Naive thymus-derived CD8-positive, alpha-beta T cell (primary cell): ENCODE results near the gene FAM131C. TPM values are rescaled to one million over a fixed set of nuclear protein-coding genes. Genes with fewer than 3 reads are reported as not detected.
"Not testable (repeated sequence)": the region's sequence is repeated elsewhere in the genome, so short reads cannot be mapped to it uniquely, and the experiment has no call there.

Experiments
- ATAC-seq, 2 donors: fragments of 150-1000 bp; cut with Tn5 transposase in 1 of 2; sonication (Bioruptor Pico), chemical (Tn5 transposase) in 1 of 2; 1 replicate in 1 of 2; 2 replicates in 1 of 2; pipeline ENCODE4 v1.10.0; 2021; ENCODE audit warnings: mild to moderate bottlenecking in 2 of 2, moderate library complexity in 2 of 2
- POLR2A ChIA-PET: fragments of 350-600 bp; sonication (Branson Sonifier 250); formaldehyde crosslinking; loops from one replicate; lab custom pipeline; 2021; ENCODE audit warnings: antibody characterized with exemption; lab: Charles Lee
- DNase-seq, 10 donors: peaks; one replicate each; pipeline versions ENCODE4 v3.0.0 to v3.0.0-alpha.2; 2020 to 2022
- H3K27ac Mint-ChIP-seq, 10 donors: one replicate each; pipeline ENCODE4 v1.8.0; 2020 to 2022; ENCODE audit warnings: mild to moderate bottlenecking in 10 of 10, mixed read lengths in 10 of 10, moderate library complexity in 4 of 10, inconsistent platforms in 1 of 10
- H3K27me3 Mint-ChIP-seq, 5 donors: one replicate each; pipeline ENCODE4 v1.8.0; 2021 to 2022; ENCODE audit warnings: mixed read lengths in 5 of 5
- H3K36me3 Mint-ChIP-seq, 3 donors: one replicate each; pipeline ENCODE4 v1.8.0; 2020 to 2022; ENCODE audit warnings: mixed read lengths in 3 of 3, mild to moderate bottlenecking in 2 of 3, inconsistent platforms in 1 of 3
- H3K4me1 Mint-ChIP-seq, 4 donors: one replicate each; pipeline ENCODE4 v1.8.0; 2021 to 2022; ENCODE audit warnings: mixed read lengths in 4 of 4
- H3K4me3 Mint-ChIP-seq, 10 donors: one replicate each; pipeline ENCODE4 v1.8.0; 2020 to 2022; ENCODE audit warnings: mild to moderate bottlenecking in 10 of 10, mixed read lengths in 10 of 10, moderate library complexity in 6 of 10, inconsistent platforms in 1 of 10
- H3K9me3 Mint-ChIP-seq, 9 donors: one replicate each; pipeline ENCODE4 v1.8.0; 2020 to 2022; ENCODE audit warnings: mixed read lengths in 9 of 9, mild to moderate bottlenecking in 3 of 9, inconsistent platforms in 1 of 9, moderate library complexity in 1 of 9
- polyA plus RNA-seq, 3 donors: library from polyadenylated mRNA; unstranded; fragments of 300-500 nt; fragmentation: Illumina TruSeq; gene quantifications; one replicate each; pipeline ENCODE4 v1.2.3, GENCODE V29; 2021
- total RNA-seq, 8 experiments: library from RNA in 2 of 8; stranded (reverse) in 2 of 8; gene quantifications; one replicate each; pipeline ENCODE4 v1.2.3 and lab custom pipeline; 2021 to 2026

FAM131C gene
- total and polyA plus RNA-seq, 5 experiments from 2014 or later: not detected

DNA sequence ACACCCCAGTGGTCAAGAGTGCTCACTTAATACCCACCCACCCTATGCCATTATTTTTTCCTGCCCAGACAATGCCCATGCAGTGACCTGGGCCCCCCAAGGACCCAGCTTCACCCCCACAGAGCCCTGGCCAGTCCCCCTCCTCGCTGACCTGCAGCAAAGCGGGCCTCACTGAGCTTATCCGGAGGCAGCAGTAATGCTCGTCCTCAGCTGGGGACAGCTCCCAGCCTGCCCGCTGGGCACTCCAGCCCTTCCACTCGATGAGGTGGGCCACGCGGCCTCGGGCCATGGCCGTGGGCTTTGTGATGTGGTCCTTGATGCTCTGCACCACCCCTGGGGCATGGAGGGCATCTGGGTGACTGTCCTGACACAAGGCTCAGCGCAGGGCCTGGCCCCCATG is 37.0 kb downstream of the FAM131C start:
- H3K36me3 Mint-ChIP-seq, H3K4me1 Mint-ChIP-seq, DNase-seq, POLR2A ChIA-PET, H3K4me3 Mint-ChIP-seq, H3K27ac Mint-ChIP-seq, H3K9me3 Mint-ChIP-seq, ATAC-seq: not testable (repeated sequence)
- H3K27me3 Mint-ChIP-seq: peaks cover 0 to 17% (median 3%) of the 10 kb centered on the region in 5 donors

DNA sequence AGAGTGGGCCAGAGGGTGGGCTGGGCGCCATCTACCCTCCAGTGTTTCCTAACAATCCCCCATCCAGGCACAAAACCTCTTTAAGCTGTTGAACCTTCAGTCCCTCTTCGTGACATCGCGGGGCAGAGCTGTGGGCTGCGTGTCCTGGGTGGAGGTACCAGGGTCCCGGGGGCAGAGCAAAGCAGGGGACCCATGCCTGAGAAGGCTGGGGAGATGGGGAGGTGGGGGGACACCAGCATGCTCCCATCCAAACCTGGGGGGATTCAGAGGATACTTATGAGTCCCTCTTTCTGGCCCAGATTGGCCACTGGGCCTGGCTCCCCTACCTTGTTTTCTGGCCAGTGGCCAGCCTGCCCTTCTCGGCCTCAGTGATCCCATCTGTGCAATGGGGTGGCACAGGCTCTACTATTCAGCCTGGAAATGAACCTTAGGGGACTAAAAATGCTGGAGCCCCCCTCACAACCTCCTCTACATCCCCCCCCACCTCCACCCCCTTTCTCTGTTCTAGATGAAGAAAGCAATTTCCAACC is 40.3 kb downstream of the FAM131C start:
- H3K27me3 Mint-ChIP-seq: peaks cover 5 to 43% (median 21%) of the 10 kb centered on the region in 5 donors
- DNase-seq, H3K4me1 Mint-ChIP-seq, ATAC-seq, H3K36me3 Mint-ChIP-seq, POLR2A ChIA-PET, H3K27ac Mint-ChIP-seq, H3K4me3 Mint-ChIP-seq, H3K9me3 Mint-ChIP-seq: not testable (repeated sequence)

DNA sequence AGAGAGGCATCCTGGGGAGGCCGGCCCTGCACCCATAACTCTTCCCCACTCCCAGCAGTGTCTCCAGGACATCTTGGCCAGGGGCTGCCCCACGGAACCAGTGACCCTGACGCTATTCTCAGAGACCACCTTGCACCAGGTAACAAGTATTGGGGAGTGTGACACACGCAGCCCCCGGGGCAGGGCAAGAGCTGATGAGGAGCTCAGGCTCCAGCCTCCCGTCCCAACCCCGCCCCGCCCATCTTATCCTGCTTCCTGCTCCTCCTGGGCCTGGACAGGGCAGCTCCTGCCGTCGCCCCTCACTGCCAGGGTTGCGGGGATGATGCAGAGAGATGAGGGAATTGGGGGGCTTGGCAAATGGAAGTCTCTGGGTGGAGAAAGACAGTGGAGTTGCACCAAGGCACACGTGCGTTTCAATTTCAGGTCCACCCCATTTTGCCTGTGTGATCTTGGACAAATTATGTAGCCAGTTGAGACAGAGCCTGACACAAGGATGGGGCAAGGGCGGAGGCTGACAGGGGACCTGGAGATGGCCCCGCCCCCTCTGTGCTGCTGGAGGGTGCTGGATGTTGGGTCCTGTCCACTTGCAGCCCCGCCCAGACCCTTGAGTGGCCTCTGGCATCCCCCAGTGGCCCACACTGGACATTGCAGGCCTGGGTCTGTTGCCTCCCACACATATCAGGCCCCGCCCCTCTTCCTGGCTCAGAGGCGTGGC is 40.9 kb downstream of the FAM131C start:
- Mint-ChIP-seq H3K27ac (no peak overlapping the region), H3K4me3 (no peak overlapping the region), H3K27me3 (peaks cover 6 to 48% (median 26%) of the 10 kb centered on the region in 5 donors), H3K36me3 (no peaks in the 10 kb centered on the region), H3K9me3 (no peaks in the 10 kb centered on the region), H3K4me1 (peaks cover 0 to 6% (median 3%) of the 10 kb centered on the region in 4 donors)
- DNase-seq (peak in 6 of 10 donors; percentile 13 to 34 (median 18)), ATAC-seq (peak; percentile 63 to 68)
- POLR2A ChIA-PET: no interaction called here

DNA sequence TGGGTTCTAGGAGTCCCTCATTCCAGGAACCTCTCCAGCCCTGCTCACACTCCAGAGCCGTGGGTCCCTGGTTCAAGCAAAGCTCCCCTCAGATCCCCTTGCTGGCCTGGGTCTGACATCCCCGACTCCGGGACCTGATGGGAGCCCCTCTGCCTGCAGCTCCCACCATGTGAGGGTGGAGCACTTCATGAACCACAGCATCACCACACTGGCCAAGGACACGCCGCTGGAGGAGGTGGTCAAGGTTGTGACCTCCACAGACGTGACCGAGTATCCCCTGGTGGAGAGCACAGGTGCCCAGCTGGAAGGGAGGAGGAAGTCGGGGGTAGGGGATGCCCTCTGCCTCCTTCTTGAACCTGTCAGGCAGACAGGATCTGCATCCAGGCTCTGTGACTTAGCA is 41.9 kb downstream of the FAM131C start:
- ATAC-seq (no peak), DNase-seq (no peak)
- Mint-ChIP-seq H3K9me3 (no peaks in the 10 kb centered on the region), H3K4me1 (peaks cover 0 to 6% (median 3%) of the 10 kb centered on the region in 4 donors), H3K4me3 (no peak overlapping the region), H3K27ac (no peak overlapping the region), H3K27me3 (peaks cover 5 to 43% (median 26%) of the 10 kb centered on the region in 5 donors), H3K36me3 (no peaks in the 10 kb centered on the region)
- POLR2A ChIA-PET: no interaction called here

DNA sequence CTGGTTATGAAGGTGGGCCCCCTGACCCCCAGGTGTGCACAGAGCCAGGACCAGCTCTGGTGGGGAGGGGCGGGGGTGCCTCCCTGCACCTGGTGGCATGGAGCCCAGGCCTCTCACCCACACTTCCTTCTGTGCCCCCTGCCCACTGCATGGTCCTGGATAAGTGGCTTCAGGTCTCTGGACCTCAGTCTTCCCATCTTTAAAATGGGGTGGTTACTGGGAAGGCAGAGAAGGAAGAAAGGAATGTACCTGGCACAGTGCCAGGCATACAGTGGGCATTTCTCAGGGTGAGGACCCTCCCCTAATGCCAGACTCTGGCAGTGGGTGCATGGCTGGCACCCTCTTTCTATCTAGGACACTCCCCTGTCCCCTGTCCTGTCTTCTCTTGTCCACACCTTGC is 44.2 kb downstream of the FAM131C start:
- Mint-ChIP-seq H3K4me3 (no peak overlapping the region), H3K9me3 (no peaks in the 10 kb centered on the region), H3K27me3 (peaks cover 5 to 45% (median 24%) of the 10 kb centered on the region in 5 donors), H3K4me1 (peaks cover 0 to 6% (median 5%) of the 10 kb centered on the region in 4 donors), H3K36me3 (no peaks in the 10 kb centered on the region), H3K27ac (no peak overlapping the region)
- ATAC-seq (no peak), DNase-seq (no peak)
- POLR2A ChIA-PET: no interaction called here

DNA sequence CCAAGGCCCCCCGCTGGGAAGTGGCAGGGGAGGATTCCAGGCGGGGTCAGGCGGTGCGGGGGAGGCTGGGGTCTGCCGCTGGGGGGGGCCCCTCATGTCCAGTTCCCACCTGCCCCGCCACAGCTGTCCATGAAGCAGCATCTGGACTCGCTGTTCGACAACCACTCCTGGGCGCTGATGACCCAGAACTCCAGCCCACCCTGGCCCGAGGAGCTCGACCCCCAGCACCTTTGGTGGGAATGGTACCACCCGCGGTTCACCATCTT is 44.5 kb downstream of the FAM131C start:
- ATAC-seq, DNase-seq, H3K27ac Mint-ChIP-seq, H3K36me3 Mint-ChIP-seq, H3K4me3 Mint-ChIP-seq, H3K4me1 Mint-ChIP-seq, POLR2A ChIA-PET, H3K9me3 Mint-ChIP-seq: not testable (repeated sequence)
- peaks cover 5 to 42% (median 25%) of the 10 kb centered on the region in 5 donors for H3K27me3 Mint-ChIP-seq

DNA sequence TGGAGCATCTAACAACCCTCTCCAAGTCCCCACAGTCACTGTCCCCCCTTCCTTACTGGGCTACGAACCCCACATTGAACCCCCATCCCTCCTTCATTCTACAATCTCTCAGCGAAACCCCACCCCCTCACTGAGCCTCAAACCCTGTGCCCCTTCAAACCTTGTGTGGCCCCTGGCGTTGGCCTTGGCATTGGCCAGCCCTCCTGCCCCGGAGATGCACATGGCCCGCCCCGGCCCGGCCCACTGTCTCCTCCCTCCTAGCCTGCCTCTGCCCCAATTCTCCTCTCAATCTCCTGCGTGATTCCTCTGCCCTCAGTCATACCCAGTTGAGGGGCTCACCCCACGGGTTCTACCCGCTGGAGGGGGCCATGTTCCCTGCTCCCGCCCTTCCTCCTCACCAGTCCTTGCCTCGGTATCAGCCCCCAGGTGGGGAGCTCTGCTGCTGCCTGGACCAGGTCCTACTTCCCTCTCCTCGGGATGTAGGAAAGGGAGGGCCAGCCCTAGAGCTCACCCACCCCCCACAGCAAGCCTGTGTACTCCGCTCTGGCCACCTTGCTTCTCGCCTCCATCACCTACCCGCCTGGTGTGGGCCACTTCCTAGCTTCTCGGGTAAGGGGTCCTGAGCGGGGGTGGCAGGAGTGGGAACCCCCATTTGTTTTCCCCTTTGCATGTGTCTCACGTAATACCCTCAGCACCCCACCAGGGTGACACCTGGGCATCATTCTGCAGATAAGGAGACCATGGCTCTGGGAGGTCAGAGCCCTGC is 45.0 kb downstream of the FAM131C start:
- H3K4me1 Mint-ChIP-seq: peaks cover 0 to 8% (median 5%) of the 10 kb centered on the region in 4 donors
- POLR2A ChIA-PET: no interaction called here
- no peak for ATAC-seq
- H3K4me3 Mint-ChIP-seq: peak overlapping the region in 4 of 10 donors; percentile 52 to 65 (median 56)
- no peaks in the 10 kb centered on the region for H3K36me3 Mint-ChIP-seq
- H3K9me3 Mint-ChIP-seq: no peaks in the 10 kb centered on the region
- H3K27me3 Mint-ChIP-seq: peaks cover 5 to 42% (median 25%) of the 10 kb centered on the region in 5 donors
- no peak overlapping the region for H3K27ac Mint-ChIP-seq
- no peak for DNase-seq

DNA sequence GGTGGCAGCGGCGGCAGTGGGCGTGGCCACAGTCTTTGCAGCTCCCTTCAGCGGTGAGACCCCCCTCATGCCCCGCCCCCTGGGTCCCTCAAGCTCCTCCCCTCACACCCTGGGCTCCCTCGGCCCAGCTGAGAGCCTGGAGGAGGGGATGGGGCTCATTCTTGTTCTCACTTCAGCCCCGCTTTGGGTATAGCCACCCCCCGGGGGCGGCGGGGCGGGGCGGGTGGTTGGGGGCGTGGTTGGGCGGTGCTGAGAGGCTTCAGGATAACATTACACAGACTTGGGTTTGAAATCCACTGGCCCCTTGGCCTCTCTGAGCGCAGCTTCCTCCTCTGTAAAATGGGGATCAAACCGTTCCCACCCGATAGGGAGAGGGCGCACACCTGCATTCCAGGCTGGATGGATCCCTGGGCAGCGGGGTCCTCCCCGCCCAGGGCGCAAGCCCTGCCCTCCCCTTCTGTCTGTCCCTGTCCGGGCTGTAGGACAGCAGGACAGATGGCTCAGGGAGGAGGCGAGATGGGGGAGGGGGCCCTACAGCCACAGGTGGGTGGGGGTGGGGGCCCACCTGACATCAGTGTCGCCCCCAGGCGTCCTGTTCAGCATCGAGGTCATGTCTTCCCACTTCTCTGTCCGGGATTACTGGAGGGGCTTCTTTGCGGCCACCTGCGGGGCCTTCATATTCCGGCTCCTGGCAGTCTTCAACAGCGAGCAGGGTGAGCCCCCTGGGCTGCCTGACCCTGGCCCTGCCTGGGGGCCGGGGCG is 46.5 kb downstream of the FAM131C start:
- POLR2A ChIA-PET: no interaction called here
- Mint-ChIP-seq H3K4me3 (peak overlapping the region in 6 of 10 donors; percentile 14 to 64 (median 56)), H3K4me1 (peaks cover 0 to 6% (median 4%) of the 10 kb centered on the region in 4 donors), H3K27ac (no peak overlapping the region), H3K27me3 (peaks cover 5 to 38% (median 29%) of the 10 kb centered on the region in 5 donors), H3K36me3 (no peaks in the 10 kb centered on the region), H3K9me3 (no peaks in the 10 kb centered on the region)
- ATAC-seq: peak; percentile 63 to 84
- DNase-seq: peak in 8 of 10 donors; percentile 16 to 58 (median 37)

DNA sequence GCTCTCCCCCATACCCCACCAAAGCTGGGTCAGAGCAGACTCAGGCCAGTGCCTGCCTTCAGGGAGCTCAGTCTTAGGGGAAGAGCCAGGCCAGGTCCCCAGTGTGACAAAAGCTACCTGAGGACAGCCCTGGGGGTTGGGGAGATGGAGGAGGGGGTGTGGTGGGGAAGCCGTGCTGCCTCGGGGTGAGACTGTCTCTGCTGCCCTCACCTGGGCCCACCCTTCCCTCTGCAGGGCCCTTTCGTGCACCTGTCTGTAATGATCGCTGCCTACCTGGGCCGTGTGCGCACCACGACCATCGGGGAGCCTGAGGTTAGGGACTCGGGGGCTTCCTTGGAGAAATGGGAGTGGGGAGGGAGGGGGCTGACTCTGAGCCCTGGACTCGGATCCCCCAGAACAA is 47.1 kb downstream of the FAM131C start:
- H3K27me3 Mint-ChIP-seq: peaks cover 5 to 34% (median 29%) of the 10 kb centered on the region in 5 donors
- peak overlapping the region in 6 of 10 donors; percentile 11 to 61 (median 22) for H3K4me3 Mint-ChIP-seq

DNA sequence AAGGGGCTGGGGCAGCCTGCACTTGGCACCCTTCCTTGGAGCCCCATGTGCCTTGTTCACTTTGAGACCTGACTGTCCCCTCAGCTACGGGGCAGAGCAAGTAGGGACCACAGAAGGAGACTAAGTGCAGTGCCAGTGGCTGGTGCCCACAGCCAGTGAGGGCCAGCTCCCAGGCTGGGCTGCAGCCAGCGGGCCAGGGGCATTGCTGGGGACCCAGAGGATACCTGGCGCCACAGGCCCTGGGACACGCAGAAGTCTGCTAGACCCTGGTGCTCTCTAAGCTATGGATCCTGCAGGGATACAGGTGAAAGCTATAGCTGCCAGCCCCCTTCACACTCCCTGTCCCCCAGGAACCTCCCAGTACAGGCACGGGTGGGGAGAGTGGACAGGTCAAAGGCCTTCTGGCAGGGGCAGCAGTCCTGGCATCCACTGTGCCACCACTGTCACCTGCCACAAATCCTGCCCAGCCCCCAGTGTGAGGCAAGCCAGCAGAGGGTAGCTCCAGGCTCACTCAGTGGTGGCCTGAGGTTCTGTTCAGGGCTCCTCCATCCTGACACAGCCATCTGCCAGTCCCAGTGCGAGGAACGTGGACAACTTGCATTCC is 50.3 kb downstream of the FAM131C start:
- POLR2A ChIA-PET: no interaction called here

More for the DNA sequence above, 47.1 kb downstream of the FAM131C start:
- peak; percentile 48 to 51 for ATAC-seq
- H3K4me1 Mint-ChIP-seq, H3K9me3 Mint-ChIP-seq, POLR2A ChIA-PET, H3K36me3 Mint-ChIP-seq, DNase-seq, H3K27ac Mint-ChIP-seq: not testable (repeated sequence)

DNA sequence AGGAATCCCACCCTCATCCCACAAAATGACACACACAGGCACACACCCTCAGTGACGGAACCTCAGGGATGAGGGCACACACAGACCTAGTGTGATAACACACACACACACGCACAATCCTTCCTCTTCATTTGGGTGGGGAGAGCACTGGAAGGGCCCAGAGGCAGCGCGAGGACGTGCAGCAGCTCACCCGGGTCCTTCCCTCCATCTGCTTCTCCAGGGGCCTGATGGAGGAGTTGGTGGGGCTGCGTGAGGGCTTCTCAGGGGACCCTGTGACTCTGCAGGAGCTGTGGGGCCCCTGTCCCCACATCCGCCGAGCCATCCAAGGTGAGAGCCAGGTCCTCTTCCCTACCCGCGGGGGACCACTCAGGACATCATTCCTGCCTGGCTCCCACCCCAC is 51.1 kb downstream of the FAM131C start:
- Mint-ChIP-seq H3K4me1 (peaks cover 0 to 3% (median 2%) of the 10 kb centered on the region in 4 donors), H3K9me3 (no peaks in the 10 kb centered on the region), H3K27me3 (peaks cover 0 to 7% (median 0%) of the 10 kb centered on the region in 5 donors), H3K36me3 (no peaks in the 10 kb centered on the region), H3K4me3 (no peak overlapping the region), H3K27ac (no peak overlapping the region)
- ATAC-seq (no peak), DNase-seq (no peak)
- POLR2A ChIA-PET: no interaction called here

More for the DNA sequence above, 50.3 kb downstream of the FAM131C start:
- ATAC-seq: no peak
- Mint-ChIP-seq H3K27ac (no peak overlapping the region), H3K4me3 (no peak overlapping the region), H3K9me3 (no peaks in the 10 kb centered on the region), H3K4me1 (peaks cover 0 to 6% (median 4%) of the 10 kb centered on the region in 4 donors), H3K36me3 (no peaks in the 10 kb centered on the region), H3K27me3 (peaks cover 2 to 12% (median 7%) of the 10 kb centered on the region in 5 donors)
- DNase-seq: no peak

DNA sequence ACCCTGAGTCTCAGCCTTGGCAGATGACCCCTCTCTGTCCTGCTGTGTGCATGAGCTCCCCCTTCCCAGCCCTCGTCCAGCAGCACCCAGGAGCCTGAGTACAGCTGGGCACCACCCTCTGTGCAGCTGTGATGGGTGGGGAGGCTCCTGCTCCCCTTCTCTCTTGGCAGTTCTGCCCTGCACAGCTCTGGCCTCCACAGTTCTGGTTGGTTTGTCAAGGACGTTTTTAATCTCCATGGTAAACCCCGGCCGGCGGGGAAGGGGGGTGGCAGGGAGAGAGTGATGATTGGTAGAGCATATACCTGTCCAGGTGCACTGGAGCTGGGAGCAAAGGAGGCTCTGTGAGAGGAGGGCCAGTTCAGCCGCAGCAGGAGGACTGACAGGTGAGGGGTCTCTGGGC is 51.8 kb downstream of the FAM131C start, which contains the start of gene CLCNKA:
Gene CLCNKA (plus strand): TSS at position 356 of the 400 bp plus-strand sequence. CDS start 584 bp downstream, outside the sequence.
- Mint-ChIP-seq H3K27me3 (peaks cover 0 to 7% (median 0%) of the 10 kb centered on the region in 5 donors), H3K4me3 (no peak within 1 kb of the TSS), H3K9me3 (no peaks in the 10 kb centered on the region), H3K36me3 (no peaks in the 10 kb centered on the region), H3K27ac (no peak within 1 kb of the TSS), H3K4me1 (peaks cover 0 to 3% (median 2%) of the 10 kb centered on the region in 4 donors)
- POLR2A ChIA-PET: no interaction called here
- DNase-seq: no peak
- ATAC-seq: no peak
